Karpas-422 (cell line): Measurements from ENCODE around the gene SLC2A9. TPM values are rescaled to one million over a fixed set of nuclear protein-coding genes. Genes with fewer than 3 reads are reported as not detected.

Experiments used
- DNase-seq: peaks from one replicate; pipeline ENCODE4 v3.0.0-alpha.2; 2015
- H2AFZ ChIP-seq: fragments of 200-600 bp; sonication (generic); 2 replicates; pipeline ENCODE4 v1.6.1; 2014; ENCODE audit warnings: antibody characterized with exemption, low read length, mixed read lengths
- H3K27ac ChIP-seq: fragments of 200-600 bp; sonication (generic); 2 replicates; pipeline ENCODE4 v1.5.1; 2014; ENCODE audit warnings: mild to moderate bottlenecking, low read length, moderate library complexity
- H3K27me3 ChIP-seq: fragments of 200-600 bp; sonication (generic); 2 replicates; pipeline ENCODE4 v1.6.1; 2014; ENCODE audit warnings: low read length, mixed read lengths
- H3K36me3 ChIP-seq: fragments of 200-600 bp; sonication (generic); 2 replicates; pipeline ENCODE4 v1.6.1; 2014; ENCODE audit warnings: low read length, mixed read lengths; ENCODE audit not compliant: insufficient read depth
- H3K4me1 ChIP-seq: fragments of 200-600 bp; sonication (generic); 2 replicates; pipeline ENCODE4 v1.6.1; 2014; ENCODE audit warnings: mild to moderate bottlenecking, low read length, mixed read lengths
- H3K4me2 ChIP-seq: fragments of 200-600 bp; sonication (generic); 2 replicates; pipeline ENCODE4 v1.6.1; 2014; ENCODE audit warnings: low read length, low read depth, mild to moderate bottlenecking; ENCODE audit not compliant: poor library complexity, severe bottlenecking
- H3K4me3 ChIP-seq: fragments of 200-600 bp; sonication (generic); 2 replicates; pipeline ENCODE4 v1.5.1; 2014; ENCODE audit warnings: mild to moderate bottlenecking, antibody characterized with exemption, low read length, mixed read lengths
- H3K79me2 ChIP-seq: fragments of 200-600 bp; sonication (generic); 2 replicates; pipeline ENCODE4 v1.6.1; 2014; ENCODE audit warnings: mild to moderate bottlenecking, low read length, mixed read lengths
- H3K9ac ChIP-seq: fragments of 200-600 bp; sonication (generic); 2 replicates; pipeline ENCODE4 v1.6.0; 2014; ENCODE audit warnings: low read length
- H3K9me2 ChIP-seq: fragments of 200-600 bp; sonication (generic), shearing (Covaris generic); replicated peaks from 2 replicates; pipeline ENCODE4 v1.6.0; 2014; ENCODE audit warnings: mild to moderate bottlenecking, low read length, moderate library complexity; ENCODE audit not compliant: insufficient read depth
- H3K9me3 ChIP-seq: fragments of 300-700, 200-600 bp; sonication (generic); 2 replicates; pipeline ENCODE4 v1.6.1; 2014; ENCODE audit warnings: low read length, mixed read lengths
- H4K20me1 ChIP-seq: fragments of 200-600 bp; sonication (generic); 2 replicates; pipeline ENCODE4 v1.6.1; 2014; ENCODE audit warnings: mild to moderate bottlenecking, antibody characterized with exemption, low read length, low read depth; ENCODE audit not compliant: insufficient read depth
- total RNA-seq: library from RNA; depleted of rRNA; stranded (reverse); fragments of >200 nt; shearing (Covaris generic); gene quantifications from 2 replicates; pipeline ENCODE4 v1.2.3, GENCODE V29; 2014; ENCODE audit warnings: low replicate concordance

The SLC2A9 gene
- total RNA-seq, 1 experiment from 2014 or later = 0.71 TPM

GRCh38 chr4:9933956-9934355 is 87.3 kb downstream of the SLC2A9 start:
- Histone ChIP-seq H3K4me1 (no peaks in the 10 kb centered on the region), H3K27ac (no peak overlapping the region), H2AFZ (no peak overlapping the region), H3K9me2 (no peaks in the 10 kb centered on the region), H4K20me1 (no peaks in the 10 kb centered on the region), H3K27me3 (no peaks in the 10 kb centered on the region), H3K4me2 (no peak overlapping the region), H3K79me2 (no peaks in the 10 kb centered on the region), H3K9me3 (no peaks in the 10 kb centered on the region), H3K9ac (no peak overlapping the region), H3K36me3 (no peaks in the 10 kb centered on the region), H3K4me3 (no peak overlapping the region)
- DNase-seq = no peak

GRCh38 chr4:9933184-9933583 is 88.1 kb downstream of the SLC2A9 start:
- H3K4me2 ChIP-seq = no peak overlapping the region
- no peaks in the 10 kb centered on the region for H3K27me3 ChIP-seq
- H2AFZ ChIP-seq = no peak overlapping the region
- no peaks in the 10 kb centered on the region for H3K79me2 ChIP-seq
- H4K20me1 ChIP-seq = no peaks in the 10 kb centered on the region
- H3K9me2 ChIP-seq = no peaks in the 10 kb centered on the region
- H3K4me3 ChIP-seq = no peak overlapping the region
- H3K27ac ChIP-seq = no peak overlapping the region
- no peaks in the 10 kb centered on the region for H3K36me3 ChIP-seq
- H3K9me3 ChIP-seq = no peaks in the 10 kb centered on the region
- no peak overlapping the region for H3K9ac ChIP-seq
- DNase-seq = no peak
- no peaks in the 10 kb centered on the region for H3K4me1 ChIP-seq

- no peaks in the 10 kb centered on the region for H3K4me1 ChIP-seq
- no peaks in the 10 kb centered on the region for H4K20me1 ChIP-seq
- H3K9ac ChIP-seq = no peak overlapping the region
- no peak overlapping the region for H3K27ac ChIP-seq
- no peaks in the 10 kb centered on the region for H3K9me3 ChIP-seq
- H3K36me3 ChIP-seq = no peaks in the 10 kb centered on the region
- no peaks in the 10 kb centered on the region for H3K9me2 ChIP-seq
- H3K4me2 ChIP-seq = no peak overlapping the region
- no peaks in the 10 kb centered on the region for H3K27me3 ChIP-seq
- no peak overlapping the region for H2AFZ ChIP-seq
- H3K4me3 ChIP-seq = no peak overlapping the region
- H3K79me2 ChIP-seq = no peaks in the 10 kb centered on the region
- DNase-seq = no peak
Observed at GRCh38 chr4:9932771-9933170, 88.5 kb downstream of the SLC2A9 start.

DNA sequence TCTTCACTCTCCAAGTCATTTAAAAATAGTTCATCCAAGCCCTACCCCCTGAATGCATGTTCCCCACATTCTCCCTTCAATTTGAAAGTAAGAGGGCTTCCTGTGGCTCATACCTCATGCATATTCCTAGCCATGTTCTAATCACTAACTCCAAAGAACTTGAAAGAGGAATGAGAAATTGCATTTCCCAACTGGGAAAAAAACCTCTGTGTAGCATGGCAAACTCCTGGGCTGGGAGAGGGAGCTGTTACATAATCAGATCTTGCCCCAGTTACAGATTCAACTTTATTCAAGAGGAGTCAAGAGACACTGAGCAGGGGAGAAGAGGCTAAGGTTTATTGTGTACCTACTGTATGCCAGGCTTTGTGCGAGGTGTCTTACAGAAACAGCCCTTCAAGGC is 90.2 kb downstream of the SLC2A9 start:
- Histone ChIP-seq H3K27me3 (no peaks in the 10 kb centered on the region), H2AFZ (no peak overlapping the region), H3K36me3 (no peaks in the 10 kb centered on the region), H3K9me2 (no peaks in the 10 kb centered on the region), H3K4me1 (no peaks in the 10 kb centered on the region), H3K9me3 (no peaks in the 10 kb centered on the region), H3K4me2 (no peak overlapping the region), H4K20me1 (no peaks in the 10 kb centered on the region), H3K9ac (no peak overlapping the region), H3K4me3 (no peak overlapping the region), H3K79me2 (no peaks in the 10 kb centered on the region), H3K27ac (no peak overlapping the region)
- DNase-seq = no peak

- H3K9me2 ChIP-seq = no peaks in the 10 kb centered on the region
Observed at GRCh38 chr4:9929111-9929510, 92.2 kb downstream of the SLC2A9 start.

GRCh38 chr4:9927341-9928007 is 93.8 kb downstream of the SLC2A9 start:
- no peak for DNase-seq
- H4K20me1 ChIP-seq = no peaks in the 10 kb centered on the region
- no peaks in the 10 kb centered on the region for H3K9me3 ChIP-seq
- no peaks in the 10 kb centered on the region for H3K27me3 ChIP-seq
- no peak overlapping the region for H3K9ac ChIP-seq
- no peaks in the 10 kb centered on the region for H3K9me2 ChIP-seq
- no peak overlapping the region for H3K4me2 ChIP-seq
- H3K36me3 ChIP-seq = no peaks in the 10 kb centered on the region
- H3K27ac ChIP-seq = no peak overlapping the region
- H2AFZ ChIP-seq = no peak overlapping the region
- H3K79me2 ChIP-seq = no peaks in the 10 kb centered on the region
- H3K4me3 ChIP-seq = no peak overlapping the region
- no peaks in the 10 kb centered on the region for H3K4me1 ChIP-seq

More at GRCh38 chr4:9929111-9929510, 92.2 kb downstream of the SLC2A9 start:
- H3K27ac ChIP-seq = no peak overlapping the region
- H3K9ac ChIP-seq = no peak overlapping the region
- no peaks in the 10 kb centered on the region for H3K9me3 ChIP-seq
- no peak for DNase-seq
- H4K20me1 ChIP-seq = no peaks in the 10 kb centered on the region
- H3K27me3 ChIP-seq = no peaks in the 10 kb centered on the region
- H3K4me3 ChIP-seq = no peak overlapping the region
- no peak overlapping the region for H3K4me2 ChIP-seq
- H3K79me2 ChIP-seq = no peaks in the 10 kb centered on the region
- no peak overlapping the region for H2AFZ ChIP-seq
- no peaks in the 10 kb centered on the region for H3K36me3 ChIP-seq
- H3K4me1 ChIP-seq = no peaks in the 10 kb centered on the region

GRCh38 chr4:9926586-9926985 is 94.7 kb downstream of the SLC2A9 start:
- Histone ChIP-seq H3K27ac (no peak overlapping the region), H3K79me2 (no peaks in the 10 kb centered on the region), H3K9ac (no peak overlapping the region), H3K36me3 (no peaks in the 10 kb centered on the region), H2AFZ (no peak overlapping the region), H3K4me3 (no peak overlapping the region), H3K9me3 (no peaks in the 10 kb centered on the region), H3K4me1 (no peaks in the 10 kb centered on the region), H4K20me1 (no peaks in the 10 kb centered on the region), H3K27me3 (no peaks in the 10 kb centered on the region), H3K9me2 (no peaks in the 10 kb centered on the region), H3K4me2 (no peak overlapping the region)
- no peak for DNase-seq

- H3K4me1 ChIP-seq = no peaks in the 10 kb centered on the region
- no peak overlapping the region for H3K9ac ChIP-seq
- H3K9me3 ChIP-seq = no peaks in the 10 kb centered on the region
- no peak overlapping the region for H3K27ac ChIP-seq
- no peak overlapping the region for H3K4me3 ChIP-seq
- no peak for DNase-seq
- no peaks in the 10 kb centered on the region for H3K9me2 ChIP-seq
- H3K36me3 ChIP-seq = no peaks in the 10 kb centered on the region
- no peaks in the 10 kb centered on the region for H3K27me3 ChIP-seq
- no peak overlapping the region for H3K4me2 ChIP-seq
- H2AFZ ChIP-seq = no peak overlapping the region
- no peaks in the 10 kb centered on the region for H3K79me2 ChIP-seq
- no peaks in the 10 kb centered on the region for H4K20me1 ChIP-seq
Observed at GRCh38 chr4:9925750-9926439, 95.4 kb downstream of the SLC2A9 start.
